WTC11 (cell line): ENCODE data around the gene ITPRID1. TPM values are rescaled to one million over a fixed set of nuclear protein-coding genes. Genes with fewer than 3 reads are reported as not detected.

ENCODE experiments used
- ATAC-seq: fragments of 200-7000 bp; cut with Tn5 transposase; 2 replicates; pipeline ENCODE4 v1.10.0; 2021; ENCODE audit warnings: mild to moderate bottlenecking, moderate library complexity
- CTCF ChIA-PET: fragments of 300-600 bp; sonication (Branson Sonifier 250); formaldehyde crosslinking; loops from one replicate; lab custom pipeline; 2021; ENCODE audit warnings: antibody characterized with exemption; lab: Charles Lee
- POLR2A ChIA-PET: fragments of 350-600 bp; sonication (Branson Sonifier 250); formaldehyde crosslinking; loops from one replicate; lab custom pipeline; 2021; ENCODE audit warnings: antibody characterized with exemption; lab: Charles Lee
- DNase-seq: peaks from one replicate; pipeline ENCODE4 v3.0.0; 2021; ENCODE audit warnings: low spot score
- H3K27ac Mint-ChIP-seq: 2 replicates; pipeline ENCODE4 v1.8.0; 2021; ENCODE audit warnings: mixed read lengths
- H3K27me3 Mint-ChIP-seq: 2 replicates; pipeline ENCODE4 v1.8.0; 2021; ENCODE audit warnings: low read depth, mild to moderate bottlenecking, moderate library complexity, mixed read lengths
- H3K36me3 Mint-ChIP-seq: 2 replicates; pipeline ENCODE4 v1.8.0; 2021; ENCODE audit warnings: mixed read lengths
- H3K4me1 Mint-ChIP-seq: 2 replicates; pipeline ENCODE4 v1.8.0; 2022; ENCODE audit warnings: mixed read lengths
- H3K4me3 Mint-ChIP-seq: 2 replicates; pipeline ENCODE4 v1.8.0; 2021; ENCODE audit warnings: mild to moderate bottlenecking, moderate library complexity, mixed read lengths
- H3K9me3 Mint-ChIP-seq: 2 replicates; pipeline ENCODE4 v1.8.0; 2021; ENCODE audit warnings: mixed read lengths
- ATF2 ChIP-seq: sonication (generic); formaldehyde crosslinking; IDR thresholded peaks from 2 replicates; pipeline ENCODE4 v1.8.1; 2022; ENCODE audit warnings: low read depth, missing genetic modification reagents, borderline replicate concordance
- E2F5 ChIP-seq: sonication (generic); formaldehyde crosslinking; IDR thresholded peaks from 2 replicates; pipeline ENCODE4 v1.8.1; 2022; ENCODE audit warnings: mild to moderate bottlenecking, moderate library complexity, missing genetic modification reagents
- FOXJ3 ChIP-seq: sonication (generic); formaldehyde crosslinking; IDR thresholded peaks from 2 replicates; pipeline ENCODE4 v1.9.0; 2021; ENCODE audit warnings: missing genetic modification reagents, mild to moderate bottlenecking, borderline replicate concordance
- HMGA2 ChIP-seq: fragments of 250-450 bp; sonication (Bioruptor Pico); IDR thresholded peaks from 2 replicates; pipeline ENCODE4 v1.4.0; 2021; ENCODE audit warnings: mild to moderate bottlenecking, moderate library complexity
- MYBL2 ChIP-seq: sonication (generic); formaldehyde crosslinking; IDR thresholded peaks from 2 replicates; pipeline ENCODE4 v1.8.1; 2023; ENCODE audit warnings: mild to moderate bottlenecking, moderate library complexity, missing genetic modification reagents
- NFE2L1 ChIP-seq: sonication (generic); formaldehyde crosslinking; IDR thresholded peaks from 2 replicates; pipeline ENCODE4 v1.8.1; 2023; ENCODE audit warnings: missing genetic modification reagents
- RORB ChIP-seq: fragments of 250-450 bp; sonication (Bioruptor Pico); IDR thresholded peaks from 2 replicates; pipeline ENCODE4 v1.9.0; 2021; ENCODE audit warnings: mild to moderate bottlenecking
- SMAD3 ChIP-seq: sonication (generic); formaldehyde crosslinking; IDR thresholded peaks from 2 replicates; pipeline ENCODE4 v1.8.0; 2022; ENCODE audit warnings: missing genetic modification reagents, mild to moderate bottlenecking, borderline replicate concordance
- TEAD1 ChIP-seq: sonication (generic); formaldehyde crosslinking; IDR thresholded peaks from 2 replicates; pipeline ENCODE4 v1.8.0; 2022; ENCODE audit warnings: mild to moderate bottlenecking, missing genetic modification reagents
- TEAD4 ChIP-seq: sonication (generic); formaldehyde crosslinking; IDR thresholded peaks from 2 replicates; pipeline ENCODE4 v1.8.0; 2022; ENCODE audit warnings: mild to moderate bottlenecking, missing genetic modification reagents
- USF2 ChIP-seq: sonication (generic); formaldehyde crosslinking; IDR thresholded peaks from 2 replicates; pipeline ENCODE4 v1.8.1; 2023; ENCODE audit warnings: mild to moderate bottlenecking, missing genetic modification reagents, moderate library complexity
- ZBTB21 ChIP-seq: sonication (generic); formaldehyde crosslinking; IDR thresholded peaks from 2 replicates; pipeline ENCODE4 v1.8.1; 2023; ENCODE audit warnings: mild to moderate bottlenecking, missing genetic modification reagents, borderline replicate concordance
- ZNF317 ChIP-seq: sonication (generic); formaldehyde crosslinking; IDR thresholded peaks from 2 replicates; pipeline ENCODE4 v1.8.1; 2023; ENCODE audit warnings: low read depth, mild to moderate bottlenecking, moderate library complexity, missing genetic modification reagents, borderline replicate concordance
- ZNF423 ChIP-seq: fragments of 250-450 bp; sonication (Bioruptor Pico); IDR thresholded peaks from 2 replicates; pipeline ENCODE4 v2.1.2; 2022; ENCODE audit warnings: mild to moderate bottlenecking, moderate library complexity
- ZNF425 ChIP-seq: fragments of 250-450 bp; sonication (Bioruptor Pico); conservative IDR thresholded peaks from 2 replicates; pipeline ENCODE4 v1.9.0; 2021; ENCODE audit warnings: mild to moderate bottlenecking
- total RNA-seq: library from RNA; stranded (reverse); gene quantifications from 3 replicates; pipeline ENCODE4 v1.2.3, GENCODE V29; 2021
- TF ChIP-seq, protein P1 (sequence below): sonication (generic); formaldehyde crosslinking; IDR thresholded peaks from 2 replicates; pipeline ENCODE4 v1.8.0; 2022; ENCODE audit warnings: missing genetic modification reagents
- TF ChIP-seq, protein P2 (sequence below): sonication (generic); formaldehyde crosslinking; IDR thresholded peaks from 2 replicates; pipeline ENCODE4 v1.8.0; 2022; ENCODE audit warnings: mild to moderate bottlenecking, missing genetic modification reagents

The ITPRID1 gene
- total RNA-seq, 1 experiment from 2014 or later: 0.98 TPM

DNA sequence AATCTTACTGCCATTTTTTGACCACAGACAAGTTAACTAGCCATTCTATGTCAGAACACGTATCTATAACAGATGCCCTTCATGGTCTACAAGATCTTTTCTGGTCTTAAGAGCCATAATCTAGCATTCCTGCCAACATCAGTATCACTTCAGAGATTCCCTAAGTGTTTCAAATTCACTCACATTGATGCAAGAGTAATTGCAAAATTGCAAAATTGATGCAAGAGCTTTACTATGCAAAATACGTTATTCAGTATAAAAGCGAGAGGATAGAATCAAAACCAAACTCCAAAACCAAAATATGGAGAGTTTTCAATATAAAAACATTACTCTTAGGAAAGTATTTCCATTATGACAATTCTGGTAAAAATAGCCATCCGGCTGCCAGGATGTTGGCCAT lies 135.0 kb downstream of the ITPRID1 start (continued):
- TF ChIP-seq, protein P1, sequence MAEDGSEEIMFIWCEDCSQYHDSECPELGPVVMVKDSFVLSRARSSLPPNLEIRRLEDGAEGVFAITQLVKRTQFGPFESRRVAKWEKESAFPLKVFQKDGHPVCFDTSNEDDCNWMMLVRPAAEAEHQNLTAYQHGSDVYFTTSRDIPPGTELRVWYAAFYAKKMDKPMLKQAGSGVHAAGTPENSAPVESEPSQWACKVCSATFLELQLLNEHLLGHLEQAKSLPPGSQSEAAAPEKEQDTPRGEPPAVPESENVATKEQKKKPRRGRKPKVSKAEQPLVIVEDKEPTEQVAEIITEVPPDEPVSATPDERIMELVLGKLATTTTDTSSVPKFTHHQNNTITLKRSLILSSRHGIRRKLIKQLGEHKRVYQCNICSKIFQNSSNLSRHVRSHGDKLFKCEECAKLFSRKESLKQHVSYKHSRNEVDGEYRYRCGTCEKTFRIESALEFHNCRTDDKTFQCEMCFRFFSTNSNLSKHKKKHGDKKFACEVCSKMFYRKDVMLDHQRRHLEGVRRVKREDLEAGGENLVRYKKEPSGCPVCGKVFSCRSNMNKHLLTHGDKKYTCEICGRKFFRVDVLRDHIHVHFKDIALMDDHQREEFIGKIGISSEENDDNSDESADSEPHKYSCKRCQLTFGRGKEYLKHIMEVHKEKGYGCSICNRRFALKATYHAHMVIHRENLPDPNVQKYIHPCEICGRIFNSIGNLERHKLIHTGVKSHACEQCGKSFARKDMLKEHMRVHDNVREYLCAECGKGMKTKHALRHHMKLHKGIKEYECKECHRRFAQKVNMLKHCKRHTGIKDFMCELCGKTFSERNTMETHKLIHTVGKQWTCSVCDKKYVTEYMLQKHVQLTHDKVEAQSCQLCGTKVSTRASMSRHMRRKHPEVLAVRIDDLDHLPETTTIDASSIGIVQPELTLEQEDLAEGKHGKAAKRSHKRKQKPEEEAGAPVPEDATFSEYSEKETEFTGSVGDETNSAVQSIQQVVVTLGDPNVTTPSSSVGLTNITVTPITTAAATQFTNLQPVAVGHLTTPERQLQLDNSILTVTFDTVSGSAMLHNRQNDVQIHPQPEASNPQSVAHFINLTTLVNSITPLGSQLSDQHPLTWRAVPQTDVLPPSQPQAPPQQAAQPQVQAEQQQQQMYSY (CRISPR knock-in tag): no peak
- TF ChIP-seq RORB (CRISPR knock-in tag) (no peak), NFE2L1 (CRISPR knock-in tag) (no peak)

- Mint-ChIP-seq H3K4me1 (peaks cover 97% of the 10 kb centered on the region), H3K27me3 (peaks cover 56% of the 10 kb centered on the region)
- POLR2A ChIA-PET: no interaction called here
Measured at GRCh38 chr7:31651234-31652062, 137.6 kb downstream of the ITPRID1 start.

GRCh38 chr7:31652063-31652326 lies 138.1 kb downstream of the ITPRID1 start:
- no peak overlapping the region for H3K4me3 Mint-ChIP-seq
- H3K9me3 Mint-ChIP-seq: 0 out of 2 replicates have a peak, but pooled peaks cover 4% of the 10 kb centered on the region
- DNase-seq (no peak), ATAC-seq (no peak)
- CTCF ChIA-PET: interaction anchor here (1.4 kb wide), 1 partner anchor 209 kb away, joined by 3 read pairs; no protein-coding TSS in a partner anchor
- peaks cover 92% of the 10 kb centered on the region for H3K4me1 Mint-ChIP-seq
- no peak overlapping the region for H3K27ac Mint-ChIP-seq
- POLR2A ChIA-PET: no interaction called here
- H3K27me3 Mint-ChIP-seq: peaks cover 56% of the 10 kb centered on the region
- no peaks in the 10 kb centered on the region for H3K36me3 Mint-ChIP-seq
- TF ChIP-seq, protein P2, sequence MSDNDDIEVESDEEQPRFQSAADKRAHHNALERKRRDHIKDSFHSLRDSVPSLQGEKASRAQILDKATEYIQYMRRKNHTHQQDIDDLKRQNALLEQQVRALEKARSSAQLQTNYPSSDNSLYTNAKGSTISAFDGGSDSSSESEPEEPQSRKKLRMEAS (CRISPR knock-in tag): no peak
- TF ChIP-seq ZNF425 (CRISPR knock-in tag) (no peak), FOXJ3 (CRISPR knock-in tag) (no peak), E2F5 (CRISPR knock-in tag) (no peak), HMGA2 (CRISPR knock-in tag) (no peak), TEAD4 (CRISPR knock-in tag) (no peak), ZBTB21 (CRISPR knock-in tag) (no peak), ATF2 (CRISPR knock-in tag) (no peak), SMAD3 (CRISPR knock-in tag) (no peak), USF2 (CRISPR knock-in tag) (no peak), ZNF317 (CRISPR knock-in tag) (no peak)

More at GRCh38 chr7:31651234-31652062, 137.6 kb downstream of the ITPRID1 start:
- ATAC-seq (peak; percentile 64), DNase-seq (no peak)
- TF ChIP-seq TEAD1 (peak; percentile 57; the same call in 1 of the 2 replicates), MYBL2 (no peak), ZNF423 (CRISPR knock-in tag) (peak; percentile 59)
- Mint-ChIP-seq H3K4me3 (peak overlapping the region; percentile 37), H3K9me3 (0 out of 2 replicates have a peak, but pooled peaks cover 4% of the 10 kb centered on the region), H3K36me3 (no peaks in the 10 kb centered on the region), H3K27ac (peak overlapping the region; percentile 75)
- CTCF ChIA-PET: interaction anchor here (1.0 to 1.4 kb wide), 5 partner anchors 11 to 559 kb away, joined by 3 to 9 read pairs (median 3); no protein-coding TSS in a partner anchor
